Inflammatory macrophage (primary cell): ENCODE results near the gene PAQR6.

ENCODE experiments used
- DNase-seq, 2 donors: peaks; one replicate each; pipeline ENCODE4 v3.0.0-alpha.2; 2020 to 2022

The PAQR6 gene

DNA sequence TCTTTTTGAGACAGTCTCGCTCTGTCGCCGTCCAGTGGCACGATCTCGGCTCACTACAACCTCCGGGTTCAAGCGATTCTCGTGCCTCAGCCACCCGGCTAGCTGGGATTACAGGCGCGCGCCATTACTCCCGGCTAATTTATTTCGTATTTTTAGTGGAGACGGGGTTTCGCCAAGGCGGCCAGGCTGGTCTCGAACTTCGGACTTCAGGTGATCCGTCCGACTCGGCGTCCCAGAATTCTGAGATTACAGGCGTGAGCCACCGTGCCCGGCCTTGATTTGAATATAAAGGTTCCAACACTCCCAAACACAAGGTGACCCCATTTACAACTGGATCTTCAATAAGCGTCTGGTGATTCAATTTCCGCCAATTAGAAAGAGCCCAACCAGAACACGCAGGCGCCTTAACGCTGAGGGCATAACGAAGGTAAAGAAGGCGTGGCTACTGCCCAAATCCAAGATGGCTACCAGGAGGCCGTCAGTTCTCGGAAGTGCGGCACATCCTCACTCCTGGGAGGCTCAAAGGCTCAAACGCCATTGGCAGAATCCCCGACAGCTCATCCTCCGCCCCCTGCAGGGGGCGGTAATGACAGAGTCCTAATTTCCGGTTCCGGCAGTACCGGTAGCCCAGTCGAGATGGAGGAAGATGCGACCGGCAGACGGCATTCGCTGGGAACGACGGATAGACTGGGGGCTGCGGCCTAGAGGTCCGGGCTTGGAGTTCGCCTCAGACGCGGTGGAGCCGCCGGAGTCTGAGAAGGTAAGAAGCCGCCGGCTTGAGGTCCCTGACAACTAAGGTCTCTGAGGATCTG is 54.2 kb downstream of the PAQR6 start, which contains the start of gene SLC25A44:
Gene SLC25A44 (plus strand): TSS at position 617 of the 812 bp plus-strand sequence. CDS start 5,744 bp downstream, outside the sequence.
- peak; percentile 99 to 100 for DNase-seq
